K562 (cell line): ENCODE data around the gene ABCG2. TPM values are rescaled to one million over a fixed set of nuclear protein-coding genes. Genes with fewer than 3 reads are reported as not detected.
A peak's percentile ranks its signal among the peaks of the same experiment; 100 is the strongest.

Source experiments
- DDX20 ChIP-seq: fragments of 450-650 bp; IDR thresholded peaks from 2 replicates; pipeline ENCODE4 v1.6.1; 2016; ENCODE audit warnings: missing genetic modification characterization, low read depth, mild to moderate bottlenecking, missing compliant biosample characterization, moderate library complexity
- FOXK2 ChIP-seq, 2 experiments: fragments of 450-650 bp; IDR thresholded peaks in 1 of 2; conservative IDR thresholded peaks in 1 of 2; 2 replicates each; pipeline ENCODE4 v1.6.1; 2016; ENCODE audit warnings: low read depth in 2 of 2, mild to moderate bottlenecking in 1 of 2
- MYBL2 ChIP-seq, 2 experiments: fragments of 450-650 bp in 1 of 2; sonication (generic) in 1 of 2; formaldehyde crosslinking in 1 of 2; IDR thresholded peaks; 2 replicates each; pipeline versions ENCODE4 v1.6.1 to v1.8.1; 2017 to 2022; ENCODE audit warnings: borderline replicate concordance in 1 of 2, inconsistent platforms in 1 of 2, low read depth in 1 of 2, mild to moderate bottlenecking in 1 of 2, missing genetic modification reagents in 1 of 2, moderate library complexity in 1 of 2
- RAD21 ChIP-seq, 2 experiments: fragments of 250-450 bp in 1 of 2; fragments of 450-650 bp in 1 of 2; sonication (Bioruptor Pico) in 1 of 2; formaldehyde crosslinking in 1 of 2; IDR thresholded peaks in 1 of 2; conservative IDR thresholded peaks in 1 of 2; 2 replicates each; pipeline versions ENCODE4 v1.4.0 to v1.8.0; 2020 to 2022; ENCODE audit warnings: mild to moderate bottlenecking in 2 of 2, moderate library complexity in 1 of 2
- RERE ChIP-seq: sonication (generic); formaldehyde crosslinking; IDR thresholded peaks from 2 replicates; pipeline ENCODE4 v1.8.0; 2023; ENCODE audit warnings: missing genetic modification reagents, mild to moderate bottlenecking, borderline replicate concordance
- SUPT5H ChIP-seq: fragments of 450-650 bp; IDR thresholded peaks from 2 replicates; pipeline ENCODE4 v1.6.1; 2016
- TFAP4 ChIP-seq: sonication (generic); formaldehyde crosslinking; IDR thresholded peaks from 2 replicates; pipeline ENCODE4 v1.8.0; 2022; ENCODE audit warnings: missing genetic modification reagents, mild to moderate bottlenecking, moderate library complexity, borderline replicate concordance
- TRIM24 ChIP-seq, 2 experiments: fragments of 450-650 bp; IDR thresholded peaks; 2 replicates each; pipeline ENCODE4 v1.6.1; 2016
- ZBTB26 ChIP-seq: fragments of 450-650 bp; formaldehyde crosslinking; IDR thresholded peaks from 2 replicates; pipeline ENCODE4 v1.4.0; 2022; ENCODE audit warnings: missing genetic modification characterization
- ZNF316 ChIP-seq: fragments of 450-650 bp; IDR thresholded peaks from 2 replicates; pipeline ENCODE4 v1.6.1; 2016
- polyA plus RNA-seq, 8 experiments: library from polyadenylated mRNA; depleted of rRNA in 4 of 8; stranded (reverse) in 5 of 8; unstranded in 3 of 8; fragments of >200 nt; fragmentation: Nextera tagmentation in 2 of 8; fragmentation: Illumina TruSeq in 1 of 8; extraction: Ambion mirVana in 2 of 8; extraction: Trizol in 1 of 8; gene quantifications; 2 replicates each; pipeline versions ENCODE4 v1.2.1 to v1.2.3, GENCODE V29; 2011 to 2014; ENCODE audit warnings: inconsistent platforms in 1 of 8, missing spikeins in 1 of 8
- total RNA-seq, 7 experiments: library from RNA; depleted of rRNA in 6 of 7; stranded (reverse); fragments of >200 nt in 6 of 7; fragmentation: Illumina TruSeq in 2 of 7; extraction: Trizol in 2 of 7; gene quantifications; 2 replicates each; pipeline versions ENCODE4 v1.2.1 to v1.2.3, GENCODE V29; 2011 to 2021; ENCODE audit warnings: low replicate concordance in 1 of 7

Gene ABCG2
- total and polyA plus RNA-seq, 9 of the 15 experiments (the other 6 are each of a cell fraction or from before 2014, with no cell fraction given): 0.01 to 0.36 (median 0.11) TPM; not detected in 4

GRCh38 chr4:88158489-88159228 is at the start of gene ABCG2 (continued):
- TF ChIP-seq DDX20 (tag) (no peak), TRIM24 (IDR thresholded peaks at IDR 0.05) (no peak), RERE (CRISPR knock-in tag) (no peak), SUPT5H (no peak), FOXK2 (conservative IDR thresholded peaks at IDR 0.05 in 1 of 2, IDR thresholded peaks at IDR 0.05 in 1 of 2; ENCODE audit: low read depth in 2 of 2) (no peak), MYBL2 (IDR thresholded peaks at IDR 0.05; ENCODE audit: low read depth) (no peak), MYBL2 (CRISPR knock-in tag; IDR thresholded peaks at IDR 0.05; ENCODE audit: borderline replicate concordance) (no peak), ZBTB26 (CRISPR knock-in tag) (no peak), RAD21 (CRISPR knock-in tag; conservative IDR thresholded peaks at IDR 0.05 in 1 of 2, IDR thresholded peaks at IDR 0.05 in 1 of 2) (no peak), ZNF316 (no peak), TFAP4 (CRISPR knock-in tag) (0 out of 2 replicates have a peak, but pooled peaks have one; percentile 36)
